ENCODE measurements around the gene EYA3. TPM values are rescaled to one million over a fixed set of nuclear protein-coding genes. Genes with fewer than 3 reads are reported as not detected.
"Not testable (repeated sequence)": the region's sequence is repeated elsewhere in the genome, so short reads cannot be mapped to it uniquely, and the experiment has no call there.

EYA3 gene
- total RNA-seq, 2 donors from 2014 or later, result 27.0 to 28.9 TPM

GRCh38 chr1:28026329-28026728 is 62.1 kb downstream of the EYA3 start:
- no peaks in the 10 kb centered on the region for H3K27me3 Mint-ChIP-seq (ENCODE audit: low read depth)
- peak overlapping the region; percentile 63 for H3K27ac Mint-ChIP-seq
- peaks cover 0 to 1% of the 10 kb centered on the region in 2 donors for H3K36me3 Mint-ChIP-seq (ENCODE audit: insufficient read depth in 2 of 2)
- no peak for ATAC-seq (replicated peaks in 1 of 2)
- no peaks in the 10 kb centered on the region for H3K9me3 Mint-ChIP-seq
- H3K4me3 Mint-ChIP-seq, result no peak overlapping the region
- H3K4me1 Mint-ChIP-seq (ENCODE audit: low read depth), result peaks cover 2% of the 10 kb centered on the region
- DNase-seq, result no peak

GRCh38 chr1:28021064-28021463 is 67.3 kb downstream of the EYA3 start:
- Mint-ChIP-seq H3K36me3 (ENCODE audit: insufficient read depth in 2 of 2) (peaks cover 0 to 9% of the 10 kb centered on the region in 2 donors), H3K4me3 (peak overlapping the region in 1 of 2 donors; percentile 23), H3K27ac (peak overlapping the region; percentile 82), H3K9me3 (no peaks in the 10 kb centered on the region), H3K27me3 (ENCODE audit: low read depth) (no peaks in the 10 kb centered on the region), H3K4me1 (ENCODE audit: low read depth) (peaks cover 8% of the 10 kb centered on the region)
- ATAC-seq (replicated peaks in 1 of 2) (peak; percentile 29 to 59), DNase-seq (peak in 1 of 2 donors; percentile 3)

- no peak for ATAC-seq (replicated peaks in 1 of 2)
- no peaks in the 10 kb centered on the region for H3K27me3 Mint-ChIP-seq (ENCODE audit: low read depth)
- no peak for DNase-seq
- no peaks in the 10 kb centered on the region for H3K9me3 Mint-ChIP-seq
- H3K4me3 Mint-ChIP-seq, result no peak overlapping the region
- peaks cover 3 to 17% of the 10 kb centered on the region in 2 donors for H3K36me3 Mint-ChIP-seq (ENCODE audit: insufficient read depth in 2 of 2)
- no peaks in the 10 kb centered on the region for H3K4me1 Mint-ChIP-seq (ENCODE audit: low read depth)
- H3K27ac Mint-ChIP-seq, result no peak overlapping the region
Observed at GRCh38 chr1:28010969-28011368, 77.4 kb downstream of the EYA3 start.

GRCh38 chr1:28003117-28003516 is 85.3 kb downstream of the EYA3 start:
- not testable (repeated sequence) for DNase-seq; H3K27ac Mint-ChIP-seq; H3K4me1 Mint-ChIP-seq (ENCODE audit: low read depth); ATAC-seq (replicated peaks in 1 of 2); H3K9me3 Mint-ChIP-seq; H3K36me3 Mint-ChIP-seq (ENCODE audit: insufficient read depth in 2 of 2); H3K27me3 Mint-ChIP-seq (ENCODE audit: low read depth); H3K4me3 Mint-ChIP-seq

- ATAC-seq (replicated peaks in 1 of 2), result no peak
- Mint-ChIP-seq H3K27ac (no peak overlapping the region), H3K27me3 (ENCODE audit: low read depth) (no peaks in the 10 kb centered on the region), H3K4me1 (ENCODE audit: low read depth) (no peaks in the 10 kb centered on the region), H3K9me3 (no peaks in the 10 kb centered on the region), H3K4me3 (no peak overlapping the region), H3K36me3 (ENCODE audit: insufficient read depth in 2 of 2) (peaks cover 4 to 9% of the 10 kb centered on the region in 2 donors)
- DNase-seq, result no peak
Observed at GRCh38 chr1:28002600-28002999, 85.8 kb downstream of the EYA3 start.

GRCh38 chr1:27999055-27999454 is 89.4 kb downstream of the EYA3 start:
- no peaks in the 10 kb centered on the region for H3K4me1 Mint-ChIP-seq (ENCODE audit: low read depth)
- no peak overlapping the region for H3K27ac Mint-ChIP-seq
- peaks cover under 1 to 13% of the 10 kb centered on the region in 2 donors for H3K36me3 Mint-ChIP-seq (ENCODE audit: insufficient read depth in 2 of 2)
- H3K9me3 Mint-ChIP-seq, result no peaks in the 10 kb centered on the region
- DNase-seq, result no peak
- no peaks in the 10 kb centered on the region for H3K27me3 Mint-ChIP-seq (ENCODE audit: low read depth)
- ATAC-seq (replicated peaks in 1 of 2), result peak in 1 of 2 donors; percentile 38
- no peak overlapping the region for H3K4me3 Mint-ChIP-seq

- ATAC-seq (replicated peaks in 1 of 2); H3K9me3 Mint-ChIP-seq; DNase-seq; H3K27me3 Mint-ChIP-seq (ENCODE audit: low read depth); H3K4me3 Mint-ChIP-seq; H3K27ac Mint-ChIP-seq: not testable (repeated sequence)
- H3K36me3 Mint-ChIP-seq (ENCODE audit: insufficient read depth in 2 of 2), result peaks cover 4 to 15% of the 10 kb centered on the region in 2 donors
- H3K4me1 Mint-ChIP-seq (ENCODE audit: low read depth), result peaks cover 19% of the 10 kb centered on the region
Observed at GRCh38 chr1:27994526-27994925, 93.9 kb downstream of the EYA3 start.

GRCh38 chr1:27994060-27994459 is 94.3 kb downstream of the EYA3 start:
- H3K4me3 Mint-ChIP-seq, result no peak overlapping the region
- H3K4me1 Mint-ChIP-seq (ENCODE audit: low read depth), result peaks cover 19% of the 10 kb centered on the region
- H3K27ac Mint-ChIP-seq, result peak overlapping the region; percentile 86
- no peaks in the 10 kb centered on the region for H3K9me3 Mint-ChIP-seq
- H3K36me3 Mint-ChIP-seq (ENCODE audit: insufficient read depth in 2 of 2), result peaks cover 4 to 13% of the 10 kb centered on the region in 2 donors
- DNase-seq (no peak), ATAC-seq (replicated peaks in 1 of 2) (no peak)
- no peaks in the 10 kb centered on the region for H3K27me3 Mint-ChIP-seq (ENCODE audit: low read depth)

- Mint-ChIP-seq H3K9me3 (no peaks in the 10 kb centered on the region), H3K27ac (peak overlapping the region; percentile 36), H3K36me3 (ENCODE audit: insufficient read depth in 2 of 2) (peaks cover 4 to 15% of the 10 kb centered on the region in 2 donors), H3K4me1 (ENCODE audit: low read depth) (peaks cover 19% of the 10 kb centered on the region), H3K4me3 (peak overlapping the region in 1 of 2 donors; percentile 17), H3K27me3 (ENCODE audit: low read depth) (no peaks in the 10 kb centered on the region)
- DNase-seq (peak in 1 of 2 donors; percentile 5), ATAC-seq (replicated peaks in 1 of 2) (peak in 1 of 2 donors; percentile 75)
Observed at GRCh38 chr1:27993241-27993640, 95.2 kb downstream of the EYA3 start.

- ATAC-seq (replicated peaks in 1 of 2), result peak; percentile 60 to 86
- peak; percentile 36 to 39 for DNase-seq
- Mint-ChIP-seq H3K9me3 (no peaks in the 10 kb centered on the region), H3K27ac (peak overlapping the region; percentile 57), H3K4me3 (peak overlapping the region in 1 of 2 donors; percentile 32), H3K4me1 (ENCODE audit: low read depth) (peaks cover 19% of the 10 kb centered on the region), H3K36me3 (ENCODE audit: insufficient read depth in 2 of 2) (peaks cover 4 to 15% of the 10 kb centered on the region in 2 donors), H3K27me3 (ENCODE audit: low read depth) (no peaks in the 10 kb centered on the region)
Observed at GRCh38 chr1:27992276-27992675, 96.1 kb downstream of the EYA3 start.

- H3K27ac Mint-ChIP-seq, result peak overlapping the region; percentile 64
- H3K4me3 Mint-ChIP-seq, result no peak overlapping the region
- H3K36me3 Mint-ChIP-seq (ENCODE audit: insufficient read depth in 2 of 2), result peaks cover 4 to 15% of the 10 kb centered on the region in 2 donors
- DNase-seq (no peak), ATAC-seq (replicated peaks in 1 of 2) (no peak)
- peaks cover 19% of the 10 kb centered on the region for H3K4me1 Mint-ChIP-seq (ENCODE audit: low read depth)
- H3K27me3 Mint-ChIP-seq (ENCODE audit: low read depth), result no peaks in the 10 kb centered on the region
- no peaks in the 10 kb centered on the region for H3K9me3 Mint-ChIP-seq
Observed at GRCh38 chr1:27990920-27991537, 97.4 kb downstream of the EYA3 start.

- no peak for ATAC-seq (replicated peaks in 1 of 2)
- H3K27ac Mint-ChIP-seq, result no peak overlapping the region
- no peaks in the 10 kb centered on the region for H3K9me3 Mint-ChIP-seq
Observed at GRCh38 chr1:27981145-27981544, 107.3 kb downstream of the EYA3 start.

GRCh38 chr1:27980216-27980845 is 108.1 kb downstream of the EYA3 start:
- H3K4me3 Mint-ChIP-seq, result no peak overlapping the region
- no peaks in the 10 kb centered on the region for H3K4me1 Mint-ChIP-seq (ENCODE audit: low read depth)
- peaks cover 0 to 4% of the 10 kb centered on the region in 2 donors for H3K36me3 Mint-ChIP-seq (ENCODE audit: insufficient read depth in 2 of 2)
- no peak for DNase-seq
- no peaks in the 10 kb centered on the region for H3K27me3 Mint-ChIP-seq (ENCODE audit: low read depth)
- no peak overlapping the region for H3K27ac Mint-ChIP-seq
- ATAC-seq (replicated peaks in 1 of 2), result no peak
- no peaks in the 10 kb centered on the region for H3K9me3 Mint-ChIP-seq

More at GRCh38 chr1:27981145-27981544, 107.3 kb downstream of the EYA3 start:
- Mint-ChIP-seq H3K36me3 (ENCODE audit: insufficient read depth in 2 of 2) (peaks cover 0 to 6% of the 10 kb centered on the region in 2 donors), H3K27me3 (ENCODE audit: low read depth) (no peaks in the 10 kb centered on the region), H3K4me1 (ENCODE audit: low read depth) (no peaks in the 10 kb centered on the region), H3K4me3 (no peak overlapping the region)
- no peak for DNase-seq
